MM.1S (cell line): ENCODE data around the gene OR13C3.

Source experiments
- DNase-seq: peaks from one replicate; pipeline ENCODE4 v3.0.0-alpha.2; 2015
- H2AFZ ChIP-seq: fragments of 300-600 bp; sonication (generic); 2 replicates; pipeline ENCODE4 v1.6.0; 2016; ENCODE audit warnings: antibody characterized with exemption, low read length
- H3F3A ChIP-seq: fragments of 300-600 bp; sonication (generic); 2 replicates; pipeline ENCODE4 v1.6.1; 2016; ENCODE audit warnings: mild to moderate bottlenecking, antibody characterized with exemption, low read length, moderate library complexity, mixed read lengths; ENCODE audit not compliant: insufficient read depth
- H3K27ac ChIP-seq: fragments of 300-600 bp; sonication (generic); 2 replicates; pipeline ENCODE4 v1.5.1; 2016; ENCODE audit warnings: mild to moderate bottlenecking, low read length
- H3K27me3 ChIP-seq: fragments of 300-600 bp; sonication (generic); replicated peaks from 2 replicates; pipeline ENCODE4 v1.6.0; 2016; ENCODE audit warnings: low read length; ENCODE audit not compliant: insufficient read depth
- H3K36me3 ChIP-seq: fragments of 300-600 bp; sonication (generic); replicated peaks from 2 replicates; pipeline ENCODE4 v1.6.1; 2016; ENCODE audit warnings: mild to moderate bottlenecking, low read length, mixed read lengths; ENCODE audit not compliant: insufficient read depth
- H3K4me1 ChIP-seq: fragments of 300-600 bp; sonication (generic); 2 replicates; pipeline ENCODE4 v1.6.1; 2016; ENCODE audit warnings: low read length, mixed read lengths
- H3K4me2 ChIP-seq: fragments of 300-600 bp; sonication (generic); 2 replicates; pipeline ENCODE4 v1.6.0; 2016; ENCODE audit warnings: low read depth, low read length
- H3K4me3 ChIP-seq: fragments of 300-600 bp; sonication (generic); 2 replicates; pipeline ENCODE4 v1.5.1; 2016; ENCODE audit warnings: low read length, mixed read lengths
- H3K79me2 ChIP-seq: fragments of 300-600 bp; sonication (generic); 2 replicates; pipeline ENCODE4 v1.6.1; 2016; ENCODE audit warnings: mixed run types, low read length, mixed read lengths
- H3K9ac ChIP-seq: fragments of 300-600 bp; sonication (generic); 2 replicates; pipeline ENCODE4 v1.6.1; 2016; ENCODE audit warnings: low read length, mixed read lengths
- H3K9me2 ChIP-seq: fragments of 300-600 bp; sonication (generic); replicated peaks from 2 replicates; pipeline ENCODE4 v1.6.1; 2016; ENCODE audit warnings: mild to moderate bottlenecking, low read length, mixed read lengths; ENCODE audit not compliant: insufficient read depth
- H3K9me3 ChIP-seq: fragments of 300-600 bp; sonication (generic); replicated peaks from 2 replicates; pipeline ENCODE4 v1.6.1; 2016; ENCODE audit warnings: mild to moderate bottlenecking, low read length, mixed read lengths; ENCODE audit not compliant: insufficient read depth
- H4K20me1 ChIP-seq: fragments of 300-600 bp; sonication (generic); 2 replicates; pipeline ENCODE4 v1.6.1; 2016; ENCODE audit warnings: mild to moderate bottlenecking, low read length, moderate library complexity, mixed read lengths; ENCODE audit not compliant: insufficient read depth
- EZH2 ChIP-seq: fragments of 300-600 bp; sonication (generic); optimal IDR thresholded peaks from 2 replicates; pipeline ENCODE3; 2017; ENCODE audit warnings: low read depth, mild to moderate bottlenecking, antibody characterized with exemption, low read length, mixed read lengths
- EZH2phosphoT487 ChIP-seq: fragments of 300-600 bp; sonication (generic); IDR thresholded peaks from 2 replicates; pipeline ENCODE4 v1.6.1; 2018; ENCODE audit warnings: antibody characterized with exemption, low read length
- TF ChIP-seq, protein P1 (sequence below): fragments of 300-600 bp; sonication (generic); IDR thresholded peaks from 2 replicates; pipeline ENCODE4 v1.5.1; 2016; ENCODE audit warnings: antibody characterized with exemption, low read length, mixed read lengths

The OR13C3 gene

DNA sequence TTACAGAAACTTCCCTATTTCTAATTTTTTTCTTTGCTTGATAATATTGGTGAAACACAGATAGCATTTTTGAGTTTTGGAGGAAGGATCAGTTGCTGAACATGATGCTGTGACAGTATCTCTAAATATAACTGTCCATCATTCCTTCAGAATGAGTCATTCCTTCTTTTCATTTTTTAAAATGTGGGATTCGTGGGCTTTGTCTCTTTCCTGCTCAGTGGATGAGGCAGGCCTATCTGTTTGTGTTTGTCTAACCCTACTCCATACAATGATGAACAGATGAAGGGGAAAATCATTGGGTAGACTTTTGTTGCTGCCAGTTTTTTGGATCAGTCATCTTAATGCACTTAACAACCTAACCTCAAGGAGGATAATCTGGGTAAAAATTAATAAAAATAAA, 16.6 kb upstream of the OR13C3 start:
- Histone ChIP-seq H3K4me3 (no peak overlapping the region), H3K36me3 (no peaks in the 10 kb centered on the region), H3K9me2 (no peaks in the 10 kb centered on the region), H3K4me2 (no peak overlapping the region), H2AFZ (no peak overlapping the region), H3K4me1 (no peaks in the 10 kb centered on the region), H3F3A (no peaks in the 10 kb centered on the region), H3K27ac (no peak overlapping the region), H3K9me3 (no peaks in the 10 kb centered on the region), H3K79me2 (no peaks in the 10 kb centered on the region), H4K20me1 (no peaks in the 10 kb centered on the region), H3K9ac (no peak overlapping the region), H3K27me3 (no peaks in the 10 kb centered on the region)
- TF ChIP-seq EZH2 (no peak), EZH2phosphoT487 (no peak)
- TF ChIP-seq, protein P1, sequence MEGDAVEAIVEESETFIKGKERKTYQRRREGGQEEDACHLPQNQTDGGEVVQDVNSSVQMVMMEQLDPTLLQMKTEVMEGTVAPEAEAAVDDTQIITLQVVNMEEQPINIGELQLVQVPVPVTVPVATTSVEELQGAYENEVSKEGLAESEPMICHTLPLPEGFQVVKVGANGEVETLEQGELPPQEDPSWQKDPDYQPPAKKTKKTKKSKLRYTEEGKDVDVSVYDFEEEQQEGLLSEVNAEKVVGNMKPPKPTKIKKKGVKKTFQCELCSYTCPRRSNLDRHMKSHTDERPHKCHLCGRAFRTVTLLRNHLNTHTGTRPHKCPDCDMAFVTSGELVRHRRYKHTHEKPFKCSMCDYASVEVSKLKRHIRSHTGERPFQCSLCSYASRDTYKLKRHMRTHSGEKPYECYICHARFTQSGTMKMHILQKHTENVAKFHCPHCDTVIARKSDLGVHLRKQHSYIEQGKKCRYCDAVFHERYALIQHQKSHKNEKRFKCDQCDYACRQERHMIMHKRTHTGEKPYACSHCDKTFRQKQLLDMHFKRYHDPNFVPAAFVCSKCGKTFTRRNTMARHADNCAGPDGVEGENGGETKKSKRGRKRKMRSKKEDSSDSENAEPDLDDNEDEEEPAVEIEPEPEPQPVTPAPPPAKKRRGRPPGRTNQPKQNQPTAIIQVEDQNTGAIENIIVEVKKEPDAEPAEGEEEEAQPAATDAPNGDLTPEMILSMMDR = no peak
- DNase-seq = no peak

GRCh38 chr9:104544644-104545043, 8.0 kb upstream of the OR13C3 start:
- Histone ChIP-seq H3K27ac (no peak overlapping the region), H3K4me2 (no peak overlapping the region), H3K9me3 (no peaks in the 10 kb centered on the region), H3K27me3 (no peaks in the 10 kb centered on the region), H2AFZ (no peak overlapping the region), H3K4me1 (no peaks in the 10 kb centered on the region), H3K36me3 (no peaks in the 10 kb centered on the region), H3K4me3 (no peak overlapping the region), H4K20me1 (no peaks in the 10 kb centered on the region), H3F3A (no peaks in the 10 kb centered on the region), H3K79me2 (no peaks in the 10 kb centered on the region), H3K9me2 (no peaks in the 10 kb centered on the region), H3K9ac (no peak overlapping the region)
- DNase-seq = no peak
- TF ChIP-seq, protein P1 = no peak
- TF ChIP-seq EZH2phosphoT487 = no peak
- TF ChIP-seq EZH2 = no peak

DNA sequence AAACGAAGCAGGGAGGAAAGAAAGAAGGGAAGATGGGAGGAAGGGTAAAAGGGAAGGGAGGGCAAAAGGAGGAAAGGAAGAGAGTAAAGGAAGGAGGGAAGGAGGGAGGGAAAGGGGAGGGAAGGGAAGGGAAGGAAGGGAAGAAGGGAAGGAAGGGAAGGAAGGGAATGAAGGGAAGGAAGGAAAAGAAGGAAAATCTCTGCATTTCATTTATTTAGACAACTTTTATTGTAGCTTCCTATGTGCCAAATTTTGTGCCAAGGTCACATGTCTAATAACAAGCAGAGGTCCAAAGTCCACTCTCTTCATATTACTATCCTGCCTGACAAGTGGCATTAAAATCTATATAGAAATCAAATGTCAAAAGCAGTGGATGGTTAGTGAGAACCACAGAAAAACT, 2.6 kb upstream of the OR13C3 start:
- Histone ChIP-seq H3K79me2 (no peaks in the 10 kb centered on the region), H3K36me3 (no peaks in the 10 kb centered on the region), H3K4me3 (no peak overlapping the region), H3F3A (no peaks in the 10 kb centered on the region), H3K4me2 (no peak overlapping the region), H3K9me2 (no peaks in the 10 kb centered on the region), H3K4me1 (no peaks in the 10 kb centered on the region), H2AFZ (no peak overlapping the region), H4K20me1 (no peaks in the 10 kb centered on the region), H3K27me3 (no peaks in the 10 kb centered on the region), H3K9ac (no peak overlapping the region), H3K9me3 (no peaks in the 10 kb centered on the region), H3K27ac (no peak overlapping the region)
- TF ChIP-seq EZH2 = no peak
- TF ChIP-seq EZH2phosphoT487 = no peak
- TF ChIP-seq, protein P1 = no peak
- no peak for DNase-seq
